ENCODE measurements around the gene SMOC2. TPM values are rescaled to one million over a fixed set of nuclear protein-coding genes. Genes with fewer than 3 reads are reported as not detected.

The SMOC2 gene
- polyA plus RNA-seq, 1 donor from 2014 or later, result 0.50 TPM

DNA sequence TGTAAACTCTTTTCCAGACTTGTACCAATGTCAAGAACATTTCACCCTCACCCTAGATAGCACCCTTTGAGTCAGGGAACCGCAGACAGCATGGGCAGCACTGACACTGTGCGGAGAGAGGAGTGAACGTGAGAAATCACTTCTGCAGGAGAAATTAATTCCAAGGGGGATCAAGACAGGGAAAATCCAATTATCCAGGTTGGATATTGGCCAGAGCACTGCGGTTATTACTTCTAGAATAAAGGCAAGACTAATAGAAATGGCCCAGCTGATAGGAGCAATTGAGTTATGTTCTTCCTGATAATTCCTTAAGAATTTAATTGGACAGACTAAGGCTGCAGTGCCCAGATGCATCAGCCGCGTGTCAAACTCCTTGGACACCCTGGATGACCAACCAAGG lies 179.6 kb downstream of the SMOC2 start:
- H3K79me2 ChIP-seq (replicated peaks; ENCODE audit: insufficient read depth, low read length), result no peaks in the 10 kb centered on the region
- H3K9me2 ChIP-seq (ENCODE audit: insufficient read depth, low read length), result no peaks in the 10 kb centered on the region
- H2AFZ ChIP-seq (ENCODE audit: low read depth, low read length), result no peak overlapping the region
- H3K36me3 ChIP-seq (ENCODE audit: insufficient read depth, low read length), result no peaks in the 10 kb centered on the region
- H4K20me1 ChIP-seq (ENCODE audit: insufficient read depth), result no peaks in the 10 kb centered on the region
- H3F3A ChIP-seq (ENCODE audit: insufficient read depth, low read length, poor library complexity, severe bottlenecking), result no peaks in the 10 kb centered on the region
- H3K27me3 ChIP-seq (ENCODE audit: insufficient read depth, low read depth, low read length), result no peaks in the 10 kb centered on the region
- H3K4me2 ChIP-seq (ENCODE audit: low read length), result no peak overlapping the region
- no peak for TF ChIP-seq POLR2AphosphoS5 (IDR thresholded peaks at IDR 0.05)
- TF ChIP-seq, protein P1, sequence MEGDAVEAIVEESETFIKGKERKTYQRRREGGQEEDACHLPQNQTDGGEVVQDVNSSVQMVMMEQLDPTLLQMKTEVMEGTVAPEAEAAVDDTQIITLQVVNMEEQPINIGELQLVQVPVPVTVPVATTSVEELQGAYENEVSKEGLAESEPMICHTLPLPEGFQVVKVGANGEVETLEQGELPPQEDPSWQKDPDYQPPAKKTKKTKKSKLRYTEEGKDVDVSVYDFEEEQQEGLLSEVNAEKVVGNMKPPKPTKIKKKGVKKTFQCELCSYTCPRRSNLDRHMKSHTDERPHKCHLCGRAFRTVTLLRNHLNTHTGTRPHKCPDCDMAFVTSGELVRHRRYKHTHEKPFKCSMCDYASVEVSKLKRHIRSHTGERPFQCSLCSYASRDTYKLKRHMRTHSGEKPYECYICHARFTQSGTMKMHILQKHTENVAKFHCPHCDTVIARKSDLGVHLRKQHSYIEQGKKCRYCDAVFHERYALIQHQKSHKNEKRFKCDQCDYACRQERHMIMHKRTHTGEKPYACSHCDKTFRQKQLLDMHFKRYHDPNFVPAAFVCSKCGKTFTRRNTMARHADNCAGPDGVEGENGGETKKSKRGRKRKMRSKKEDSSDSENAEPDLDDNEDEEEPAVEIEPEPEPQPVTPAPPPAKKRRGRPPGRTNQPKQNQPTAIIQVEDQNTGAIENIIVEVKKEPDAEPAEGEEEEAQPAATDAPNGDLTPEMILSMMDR (IDR thresholded peaks at IDR 0.05; ENCODE audit: poor library complexity, severe bottlenecking), result no peak
- no peak for TF ChIP-seq EP300 (conservative IDR thresholded peaks at IDR 0.05; ENCODE audit: poor library complexity, severe bottlenecking)
- TF ChIP-seq MXI1 (conservative IDR thresholded peaks at IDR 0.05; ENCODE audit: poor library complexity, severe bottlenecking), result no peak
- no peak for TF ChIP-seq EZH2 (IDR thresholded peaks at IDR 0.05; ENCODE audit: borderline replicate concordance, insufficient read depth, low read length, poor library complexity, severe bottlenecking)
- H3K9ac ChIP-seq (ENCODE audit: low read length), result no peak overlapping the region
- no peak overlapping the region for H3K27ac ChIP-seq (ENCODE audit: low read length)
- no peak overlapping the region for H3K4me3 ChIP-seq (ENCODE audit: low read length)
- H3K9me3 ChIP-seq (ENCODE audit: low read length), result no peaks in the 10 kb centered on the region

DNA sequence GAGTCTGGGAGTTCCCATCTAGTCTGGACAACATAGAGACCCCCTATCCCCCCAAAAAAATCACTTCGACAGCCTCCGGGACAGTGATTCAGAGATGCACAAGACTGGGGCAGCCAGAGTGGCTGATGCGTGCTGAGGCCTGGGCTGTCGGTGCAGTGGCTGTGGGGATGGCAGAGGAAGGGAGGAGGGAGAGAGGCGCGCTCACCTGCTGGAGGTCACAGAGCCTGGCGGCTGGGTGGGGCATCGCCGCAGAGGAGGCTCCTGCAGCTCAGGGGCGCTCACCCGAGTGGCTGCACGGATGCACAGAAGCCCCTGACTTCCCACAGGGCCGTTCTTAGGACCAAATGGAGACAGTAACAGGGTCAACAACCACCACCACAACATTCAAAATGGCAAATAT lies 182.8 kb downstream of the SMOC2 start:
- no peak for TF ChIP-seq MXI1 (conservative IDR thresholded peaks at IDR 0.05; ENCODE audit: poor library complexity, severe bottlenecking)
- TF ChIP-seq TAF1 (IDR thresholded peaks at IDR 0.05; ENCODE audit: low read depth), result no peak
- TF ChIP-seq RAD21 (conservative IDR thresholded peaks at IDR 0.05), result no peak
- TF ChIP-seq POLR2AphosphoS5 (IDR thresholded peaks at IDR 0.05), result no peak
- no peak for TF ChIP-seq EP300 (conservative IDR thresholded peaks at IDR 0.05; ENCODE audit: poor library complexity, severe bottlenecking)
- TF ChIP-seq SMC3 (conservative IDR thresholded peaks at IDR 0.05; ENCODE audit: poor library complexity), result no peak
- TF ChIP-seq, protein P2, sequence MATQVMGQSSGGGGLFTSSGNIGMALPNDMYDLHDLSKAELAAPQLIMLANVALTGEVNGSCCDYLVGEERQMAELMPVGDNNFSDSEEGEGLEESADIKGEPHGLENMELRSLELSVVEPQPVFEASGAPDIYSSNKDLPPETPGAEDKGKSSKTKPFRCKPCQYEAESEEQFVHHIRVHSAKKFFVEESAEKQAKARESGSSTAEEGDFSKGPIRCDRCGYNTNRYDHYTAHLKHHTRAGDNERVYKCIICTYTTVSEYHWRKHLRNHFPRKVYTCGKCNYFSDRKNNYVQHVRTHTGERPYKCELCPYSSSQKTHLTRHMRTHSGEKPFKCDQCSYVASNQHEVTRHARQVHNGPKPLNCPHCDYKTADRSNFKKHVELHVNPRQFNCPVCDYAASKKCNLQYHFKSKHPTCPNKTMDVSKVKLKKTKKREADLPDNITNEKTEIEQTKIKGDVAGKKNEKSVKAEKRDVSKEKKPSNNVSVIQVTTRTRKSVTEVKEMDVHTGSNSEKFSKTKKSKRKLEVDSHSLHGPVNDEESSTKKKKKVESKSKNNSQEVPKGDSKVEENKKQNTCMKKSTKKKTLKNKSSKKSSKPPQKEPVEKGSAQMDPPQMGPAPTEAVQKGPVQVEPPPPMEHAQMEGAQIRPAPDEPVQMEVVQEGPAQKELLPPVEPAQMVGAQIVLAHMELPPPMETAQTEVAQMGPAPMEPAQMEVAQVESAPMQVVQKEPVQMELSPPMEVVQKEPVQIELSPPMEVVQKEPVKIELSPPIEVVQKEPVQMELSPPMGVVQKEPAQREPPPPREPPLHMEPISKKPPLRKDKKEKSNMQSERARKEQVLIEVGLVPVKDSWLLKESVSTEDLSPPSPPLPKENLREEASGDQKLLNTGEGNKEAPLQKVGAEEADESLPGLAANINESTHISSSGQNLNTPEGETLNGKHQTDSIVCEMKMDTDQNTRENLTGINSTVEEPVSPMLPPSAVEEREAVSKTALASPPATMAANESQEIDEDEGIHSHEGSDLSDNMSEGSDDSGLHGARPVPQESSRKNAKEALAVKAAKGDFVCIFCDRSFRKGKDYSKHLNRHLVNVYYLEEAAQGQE (IDR thresholded peaks at IDR 0.05; ENCODE audit: borderline replicate concordance), result no peak
- TF ChIP-seq, protein P1 (IDR thresholded peaks at IDR 0.05; ENCODE audit: poor library complexity, severe bottlenecking), result no peak
- no peak for TF ChIP-seq EZH2 (IDR thresholded peaks at IDR 0.05; ENCODE audit: borderline replicate concordance, insufficient read depth, low read length, poor library complexity, severe bottlenecking)
- no peak overlapping the region for H3K4me3 ChIP-seq (ENCODE audit: low read length)
- H3K27ac ChIP-seq (ENCODE audit: low read length), result no peak overlapping the region
- H3K79me2 ChIP-seq (replicated peaks; ENCODE audit: insufficient read depth, low read length), result no peaks in the 10 kb centered on the region
- no peak overlapping the region for H3K9ac ChIP-seq (ENCODE audit: low read length)
- H3K4me2 ChIP-seq (ENCODE audit: low read length), result no peak overlapping the region
- no peaks in the 10 kb centered on the region for H3K9me3 ChIP-seq (ENCODE audit: low read length)
- H2AFZ ChIP-seq (ENCODE audit: low read depth, low read length), result no peak overlapping the region
- no peaks in the 10 kb centered on the region for H3F3A ChIP-seq (ENCODE audit: insufficient read depth, low read length, poor library complexity, severe bottlenecking)
- no peaks in the 10 kb centered on the region for H3K9me2 ChIP-seq (ENCODE audit: insufficient read depth, low read length)
- H3K36me3 ChIP-seq (ENCODE audit: insufficient read depth, low read length), result no peaks in the 10 kb centered on the region
- H4K20me1 ChIP-seq (ENCODE audit: insufficient read depth), result no peaks in the 10 kb centered on the region
- H3K27me3 ChIP-seq (ENCODE audit: insufficient read depth, low read depth, low read length), result no peaks in the 10 kb centered on the region
